Osteoblast (primary cell): ENCODE data around the gene TMEM181. TPM values are rescaled to one million over a fixed set of nuclear protein-coding genes. Genes with fewer than 3 reads are reported as not detected.

ENCODE experiments used
- DNase-seq: peaks from one replicate; pipeline ENCODE4 v3.0.0; 2011; ENCODE audit warnings: low spot score, mixed read lengths; ENCODE audit not compliant: insufficient read length; ENCODE audit errors: missing footprints
- H2AFZ ChIP-seq: 2 replicates; pipeline ENCODE4 v1.6.0; 2011; ENCODE audit warnings: mild to moderate bottlenecking, low read length
- H3K27ac ChIP-seq: 2 replicates; pipeline ENCODE4 v1.5.1; 2011; ENCODE audit warnings: mild to moderate bottlenecking, low read depth, low read length, moderate library complexity
- H3K27me3 ChIP-seq: 2 replicates; pipeline ENCODE4 v1.6.0; 2012; ENCODE audit warnings: mild to moderate bottlenecking, control low read depth, inconsistent platforms, low read length, moderate library complexity; ENCODE audit not compliant: insufficient read depth
- H3K36me3 ChIP-seq: 2 replicates; pipeline ENCODE4 v1.5.1; 2011; ENCODE audit warnings: mild to moderate bottlenecking, low read length, control low read depth, moderate library complexity; ENCODE audit not compliant: insufficient read depth
- H3K4me1 ChIP-seq: 2 replicates; pipeline ENCODE4 v1.5.1; 2011; ENCODE audit warnings: mild to moderate bottlenecking, low read length, control low read depth, moderate library complexity; ENCODE audit not compliant: insufficient read depth
- H3K4me2 ChIP-seq: 2 replicates; pipeline ENCODE4 v1.6.0; 2011; ENCODE audit warnings: mild to moderate bottlenecking, low read length; ENCODE audit not compliant: insufficient read depth
- H3K4me3 ChIP-seq: fragments of 200-600 bp; sonication (generic); 3 replicates; pipeline ENCODE4 v1.5.1; 2012; ENCODE audit warnings: mild to moderate bottlenecking, low read length, inconsistent platforms; ENCODE audit not compliant: insufficient read depth
- H3K79me2 ChIP-seq: 2 replicates; pipeline ENCODE4 v1.6.0; 2012; ENCODE audit warnings: mild to moderate bottlenecking, low read length, control low read depth, inconsistent platforms; ENCODE audit not compliant: insufficient read depth
- H3K9me3 ChIP-seq: 2 replicates; pipeline ENCODE4 v1.5.1; 2011; ENCODE audit warnings: low read depth, low read length, control low read depth
- H4K20me1 ChIP-seq: 2 replicates; pipeline ENCODE4 v1.6.0; 2012; ENCODE audit warnings: mild to moderate bottlenecking, low read length, control low read depth; ENCODE audit not compliant: insufficient read depth
- CTCF ChIP-seq: IDR thresholded peaks from 2 replicates; pipeline ENCODE4 v1.5.1; 2011; ENCODE audit warnings: mild to moderate bottlenecking, low read depth, low read length, moderate library complexity; ENCODE audit errors: extremely low read depth
- total RNA-seq: library from RNA; depleted of rRNA; stranded (reverse); fragments of >200 nt; gene quantifications from 2 replicates; pipeline ENCODE4 v1.2.3, GENCODE V29; 2012

The TMEM181 gene
- total RNA-seq, 1 donor, result 43.8 TPM

DNA sequence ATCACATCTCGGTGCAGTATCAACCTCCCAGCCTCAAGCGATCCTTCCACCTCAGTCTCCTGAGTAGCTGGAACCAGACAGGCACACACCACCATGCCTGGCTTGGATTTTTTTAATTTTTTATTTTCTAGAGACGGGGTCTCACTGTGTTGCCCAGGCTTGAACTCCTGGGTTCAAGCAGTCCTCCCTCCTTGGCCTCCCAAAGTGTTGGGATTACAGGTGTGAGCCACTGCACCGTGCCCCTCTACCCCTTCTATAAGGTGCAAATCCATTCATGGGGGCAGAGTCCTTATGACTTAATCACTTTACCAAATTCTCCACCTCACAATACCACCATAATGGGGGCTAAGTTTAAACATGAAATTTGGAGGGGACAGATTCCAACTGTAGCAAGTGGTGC, 37.7 kb downstream of the TMEM181 start:
- no peaks in the 10 kb centered on the region for H3K27me3 ChIP-seq
- H4K20me1 ChIP-seq, result no peaks in the 10 kb centered on the region
- no peak for TF ChIP-seq CTCF
- H2AFZ ChIP-seq, result no peak overlapping the region
- no peaks in the 10 kb centered on the region for H3K79me2 ChIP-seq
- DNase-seq, result no peak
- H3K4me2 ChIP-seq, result no peak overlapping the region
- peaks cover 37% of the 10 kb centered on the region for H3K36me3 ChIP-seq
- H3K9me3 ChIP-seq, result no peaks in the 10 kb centered on the region
- no peaks in the 10 kb centered on the region for H3K4me1 ChIP-seq
- no peak overlapping the region for H3K4me3 ChIP-seq
- no peak overlapping the region for H3K27ac ChIP-seq

DNA sequence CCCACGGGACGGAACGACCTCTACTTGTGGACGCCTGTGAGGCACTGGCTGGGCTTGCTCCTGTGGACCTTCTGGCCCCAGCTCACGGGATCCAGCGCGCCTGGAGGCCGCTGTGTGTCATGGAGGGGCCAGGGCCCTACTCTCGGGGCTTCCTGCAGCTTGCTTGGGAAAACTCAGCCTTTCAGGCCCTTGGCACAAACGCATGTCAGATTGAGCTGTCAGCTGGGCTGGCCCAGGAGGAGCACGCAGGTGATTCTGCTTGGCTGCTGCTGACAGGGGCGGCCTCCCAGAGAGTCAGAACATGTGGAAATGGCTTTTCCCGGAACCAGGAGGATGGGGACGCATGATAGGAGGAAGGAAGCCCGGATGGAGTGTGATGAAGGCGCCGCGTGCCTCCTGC, 39.7 kb downstream of the TMEM181 start:
- Histone ChIP-seq H3K36me3 (peaks cover 31% of the 10 kb centered on the region), H3K4me3 (no peak overlapping the region), H3K27ac (no peak overlapping the region), H3K4me2 (no peak overlapping the region), H3K9me3 (no peaks in the 10 kb centered on the region), H4K20me1 (peaks cover 5% of the 10 kb centered on the region), H2AFZ (no peak overlapping the region), H3K27me3 (no peaks in the 10 kb centered on the region), H3K4me1 (no peaks in the 10 kb centered on the region), H3K79me2 (peaks cover 2% of the 10 kb centered on the region)
- TF ChIP-seq CTCF, result no peak
- no peak for DNase-seq

DNA sequence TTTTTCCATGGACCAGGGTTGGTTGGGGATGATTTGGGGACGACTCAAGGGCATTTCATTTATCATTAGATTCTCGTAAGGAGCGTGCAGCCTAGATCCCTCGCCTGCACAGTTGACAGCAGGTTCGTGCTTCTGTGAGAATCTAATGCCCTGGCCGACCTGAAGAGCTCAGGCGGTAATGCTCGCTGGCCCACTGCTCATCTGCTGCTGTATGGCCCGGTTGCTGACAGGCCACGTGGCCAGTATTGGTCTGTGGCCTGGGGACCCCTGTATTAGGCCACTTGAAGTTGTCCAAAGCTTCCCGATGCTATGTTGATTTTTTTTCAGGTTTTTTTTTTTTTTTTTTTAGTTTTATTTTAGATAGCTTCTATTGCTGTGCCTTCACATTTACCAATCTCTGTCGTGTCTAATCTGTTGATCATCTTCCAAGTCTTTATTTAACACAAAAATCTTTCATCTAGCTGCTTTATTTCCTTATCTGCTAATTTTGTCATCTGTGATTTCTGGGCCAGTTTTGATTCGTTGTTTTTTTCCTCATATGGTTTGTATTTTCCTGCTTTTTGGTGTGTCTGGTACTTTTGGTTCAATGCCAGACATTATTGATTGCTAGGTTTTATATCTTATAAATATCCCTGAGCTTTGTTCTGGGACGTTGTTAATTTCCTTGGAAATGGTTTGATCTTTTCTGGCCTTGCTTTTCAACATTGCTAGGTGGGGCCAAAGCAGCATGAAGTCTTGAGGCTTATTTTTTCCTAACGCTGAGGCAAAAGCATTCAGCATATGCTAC, 43.6 kb downstream of the TMEM181 start:
- H3K27ac ChIP-seq, result no peak overlapping the region
- H4K20me1 ChIP-seq, result peaks cover 5% of the 10 kb centered on the region
- H3K27me3 ChIP-seq, result no peaks in the 10 kb centered on the region
- no peak overlapping the region for H2AFZ ChIP-seq
- no peak for TF ChIP-seq CTCF
- no peaks in the 10 kb centered on the region for H3K4me1 ChIP-seq
- no peak for DNase-seq
- peaks cover 5% of the 10 kb centered on the region for H3K79me2 ChIP-seq
- H3K36me3 ChIP-seq, result peaks cover 36% of the 10 kb centered on the region
- H3K9me3 ChIP-seq, result no peaks in the 10 kb centered on the region
- H3K4me2 ChIP-seq, result no peak overlapping the region
- no peak overlapping the region for H3K4me3 ChIP-seq

DNA sequence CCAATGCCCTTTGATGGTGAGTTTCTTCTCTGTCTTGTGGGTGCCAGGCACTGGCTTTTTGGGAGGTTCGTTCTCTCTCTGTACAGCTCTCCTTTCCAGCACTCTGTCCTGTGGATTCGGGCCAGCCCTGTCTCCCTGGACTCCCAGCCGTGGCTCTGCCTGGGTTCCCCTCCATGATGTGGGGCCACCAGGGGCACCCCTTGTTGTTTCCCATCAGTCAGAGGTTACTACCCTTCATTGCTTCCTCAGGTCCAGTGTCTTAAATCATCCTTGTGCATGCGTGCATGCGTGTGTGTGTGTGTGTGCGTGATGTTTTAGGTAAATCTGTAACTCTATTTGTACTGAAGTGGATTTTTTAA, 44.1 kb downstream of the TMEM181 start:
- no peak for DNase-seq
- Histone ChIP-seq H3K4me2 (no peak overlapping the region), H3K36me3 (peaks cover 37% of the 10 kb centered on the region), H4K20me1 (peaks cover 5% of the 10 kb centered on the region), H3K27ac (no peak overlapping the region), H3K9me3 (no peaks in the 10 kb centered on the region), H3K27me3 (no peaks in the 10 kb centered on the region), H3K4me3 (no peak overlapping the region), H3K4me1 (no peaks in the 10 kb centered on the region), H2AFZ (no peak overlapping the region), H3K79me2 (peaks cover 5% of the 10 kb centered on the region)
- no peak for TF ChIP-seq CTCF
